Stimulated activated memory B cell treated with anti-CD40 and anti-IgM and Interleukin-4, amounts not matched to agents 10 μg/mL and 1 μg/mL and 100 μg/mL, for 72 hours (primary cell): ENCODE data around the gene CCR4.
"Not testable (repeated sequence)": the region's sequence is repeated elsewhere in the genome, so short reads cannot be mapped to it uniquely, and the experiment has no call there.

Experiments
- ATAC-seq: fragments of 150-1000 bp; cut with Tn5 transposase; 2 replicates; pipeline ENCODE4 v1.10.0; 2021
- H3K27ac Mint-ChIP-seq: one replicate; pipeline ENCODE4 v1.8.0; 2022; ENCODE audit warnings: mild to moderate bottlenecking, mixed read lengths
- H3K27me3 Mint-ChIP-seq: one replicate; pipeline ENCODE4 v1.8.0; 2022; ENCODE audit warnings: mixed read lengths
- H3K36me3 Mint-ChIP-seq: one replicate; pipeline ENCODE4 v1.8.0; 2022; ENCODE audit warnings: mixed read lengths
- H3K4me1 Mint-ChIP-seq: one replicate; pipeline ENCODE4 v1.8.0; 2022; ENCODE audit warnings: mixed read lengths
- H3K4me3 Mint-ChIP-seq: one replicate; pipeline ENCODE4 v1.8.0; 2022; ENCODE audit warnings: mild to moderate bottlenecking, moderate library complexity, mixed read lengths
- H3K9me3 Mint-ChIP-seq: one replicate; pipeline ENCODE4 v1.8.0; 2022; ENCODE audit warnings: mixed read lengths

The CCR4 gene

GRCh38 chr3:32965617-32966213 is 14.3 kb downstream of the CCR4 start:
- not testable (repeated sequence) for H3K4me3 Mint-ChIP-seq, H3K4me1 Mint-ChIP-seq, ATAC-seq, H3K27me3 Mint-ChIP-seq, H3K27ac Mint-ChIP-seq
- Mint-ChIP-seq H3K36me3 (peaks cover 19% of the 10 kb centered on the region), H3K9me3 (peaks cover 17% of the 10 kb centered on the region)

GRCh38 chr3:32966627-32967026 is 15.2 kb downstream of the CCR4 start:
- peaks cover 17% of the 10 kb centered on the region for H3K9me3 Mint-ChIP-seq
- ATAC-seq: not testable (repeated sequence)
- peaks cover 19% of the 10 kb centered on the region for H3K36me3 Mint-ChIP-seq

GRCh38 chr3:32968166-32968919 is 16.9 kb downstream of the CCR4 start:
- no peaks in the 10 kb centered on the region for H3K27me3 Mint-ChIP-seq
- H3K27ac Mint-ChIP-seq: no peak overlapping the region
- ATAC-seq: no peak
- H3K36me3 Mint-ChIP-seq: peaks cover 19% of the 10 kb centered on the region
- no peak overlapping the region for H3K4me3 Mint-ChIP-seq
- no peaks in the 10 kb centered on the region for H3K4me1 Mint-ChIP-seq
- H3K9me3 Mint-ChIP-seq: peaks cover 17% of the 10 kb centered on the region

More at GRCh38 chr3:32966627-32967026, 15.2 kb downstream of the CCR4 start:
- H3K4me1 Mint-ChIP-seq, H3K27ac Mint-ChIP-seq, H3K27me3 Mint-ChIP-seq, H3K4me3 Mint-ChIP-seq: not testable (repeated sequence)

DNA sequence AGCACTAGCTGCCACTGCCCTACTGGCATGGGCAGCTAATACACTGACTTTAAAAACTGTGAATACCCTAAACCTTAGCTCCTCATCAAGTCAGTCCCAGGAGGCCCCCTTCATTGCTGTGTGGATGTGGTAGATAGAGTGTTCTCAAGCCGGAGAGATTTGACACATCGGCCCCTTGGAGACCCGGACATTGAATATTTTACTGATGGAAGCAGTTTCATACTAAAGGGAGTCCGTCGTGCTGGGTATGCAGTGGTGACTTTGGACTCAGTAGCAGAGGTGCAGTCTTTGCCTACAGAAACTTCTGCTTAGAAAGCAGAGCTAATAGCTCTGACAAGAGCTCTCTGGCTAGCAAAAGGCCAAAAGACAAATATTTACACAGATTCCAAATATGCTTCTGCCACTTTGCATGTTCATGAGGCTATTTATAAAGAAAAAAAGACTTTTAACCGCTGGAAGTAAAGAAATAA is 17.5 kb downstream of the CCR4 start:
- Mint-ChIP-seq H3K9me3 (peaks cover 17% of the 10 kb centered on the region), H3K36me3 (peaks cover 19% of the 10 kb centered on the region), H3K27ac (no peak overlapping the region), H3K4me3 (no peak overlapping the region), H3K4me1 (peaks cover 5% of the 10 kb centered on the region), H3K27me3 (no peaks in the 10 kb centered on the region)
- ATAC-seq: no peak

DNA sequence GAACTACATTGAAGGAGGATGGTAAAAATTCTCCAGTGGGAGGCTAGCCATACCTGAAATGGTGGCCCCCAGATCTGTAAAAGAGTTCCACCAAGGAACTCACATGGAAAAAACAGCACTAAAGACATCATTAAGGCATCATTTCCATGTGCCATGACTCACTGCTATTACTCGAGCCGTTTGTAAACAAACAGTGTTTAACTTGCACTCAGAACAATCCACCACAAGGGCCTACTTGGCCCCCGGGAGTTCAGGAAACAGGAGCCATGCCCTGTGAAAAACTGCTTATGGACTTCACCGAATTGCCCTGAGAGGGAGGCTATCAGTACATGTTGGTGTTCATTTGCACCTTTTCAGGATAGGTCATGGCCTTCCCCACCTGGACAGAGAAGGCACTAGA is 18.2 kb downstream of the CCR4 start:
- H3K27me3 Mint-ChIP-seq: no peaks in the 10 kb centered on the region
- ATAC-seq: no peak
- no peak overlapping the region for H3K4me3 Mint-ChIP-seq
- H3K4me1 Mint-ChIP-seq: peaks cover 5% of the 10 kb centered on the region
- H3K27ac Mint-ChIP-seq: no peak overlapping the region
- peaks cover 19% of the 10 kb centered on the region for H3K36me3 Mint-ChIP-seq
- peaks cover 17% of the 10 kb centered on the region for H3K9me3 Mint-ChIP-seq

GRCh38 chr3:32971291-32971690 is 19.8 kb downstream of the CCR4 start:
- H3K9me3 Mint-ChIP-seq, H3K36me3 Mint-ChIP-seq, H3K4me3 Mint-ChIP-seq, H3K27me3 Mint-ChIP-seq, ATAC-seq, H3K27ac Mint-ChIP-seq: not testable (repeated sequence)
- H3K4me1 Mint-ChIP-seq: peaks cover 17% of the 10 kb centered on the region

GRCh38 chr3:32972482-32973146 is 21.2 kb downstream of the CCR4 start:
- no peak overlapping the region for H3K27ac Mint-ChIP-seq
- no peak for ATAC-seq
- no peaks in the 10 kb centered on the region for H3K9me3 Mint-ChIP-seq
- H3K4me1 Mint-ChIP-seq: peaks cover 19% of the 10 kb centered on the region
- no peaks in the 10 kb centered on the region for H3K36me3 Mint-ChIP-seq
- H3K27me3 Mint-ChIP-seq: no peaks in the 10 kb centered on the region
- H3K4me3 Mint-ChIP-seq: no peak overlapping the region

DNA sequence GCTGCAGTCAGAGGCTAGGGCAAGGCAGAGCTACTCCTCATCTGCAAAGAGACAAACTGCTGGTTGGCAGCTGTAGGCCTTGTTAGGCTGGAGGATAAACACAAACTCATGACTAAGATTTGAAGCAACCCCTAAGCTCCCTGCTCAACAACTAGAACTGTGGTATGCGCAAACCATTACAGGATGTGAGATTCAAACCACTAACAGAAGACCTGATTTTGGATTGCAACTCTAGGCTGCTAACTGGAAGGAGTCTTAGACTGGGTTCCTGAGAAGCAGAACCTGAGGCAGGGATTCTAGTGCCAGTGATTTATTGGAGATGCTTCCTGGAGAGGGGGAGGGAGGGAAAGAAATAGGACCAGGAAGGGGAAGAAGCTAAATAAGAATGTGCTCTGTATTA is 22.5 kb downstream of the CCR4 start:
- Mint-ChIP-seq H3K36me3 (no peaks in the 10 kb centered on the region), H3K27ac (no peak overlapping the region)

DNA sequence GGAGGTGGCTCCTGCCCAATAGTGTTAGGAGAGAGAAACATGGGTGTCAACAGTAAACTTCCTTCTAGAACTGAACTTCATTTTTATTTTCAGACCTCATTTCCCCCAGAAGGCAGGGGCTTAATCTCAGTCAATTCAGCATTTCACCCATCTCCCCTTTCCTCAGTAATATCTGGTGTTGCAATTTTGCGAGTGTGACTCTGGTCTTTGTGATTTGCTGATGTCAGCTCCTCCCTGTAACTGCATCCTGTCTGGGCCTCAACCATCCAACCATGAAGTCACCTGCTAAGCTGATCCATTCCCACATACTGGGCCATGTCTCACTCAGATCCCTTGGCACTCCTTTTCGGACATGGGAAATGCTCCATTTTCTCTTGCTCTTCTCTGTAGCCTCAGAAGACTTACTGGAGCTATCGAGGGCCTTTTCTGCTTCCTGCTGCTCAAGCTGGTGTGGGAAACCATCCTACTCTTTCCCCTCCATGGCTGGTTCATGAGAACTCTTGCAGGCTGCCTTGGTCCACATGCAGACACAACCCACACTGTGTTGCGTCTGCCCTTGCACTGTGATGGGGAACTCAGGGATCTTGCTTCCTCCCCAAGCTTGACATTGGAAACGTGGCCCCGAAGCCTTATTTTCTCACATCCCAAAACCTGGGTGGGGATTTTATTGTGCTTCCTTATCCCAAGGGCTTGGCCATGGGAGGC is 24.6 kb downstream of the CCR4 start:
- Mint-ChIP-seq H3K27me3 (no peaks in the 10 kb centered on the region), H3K9me3 (no peaks in the 10 kb centered on the region), H3K36me3 (no peaks in the 10 kb centered on the region), H3K27ac (peak overlapping the region; percentile 25), H3K4me3 (no peak overlapping the region), H3K4me1 (peaks cover 19% of the 10 kb centered on the region)
- no peak for ATAC-seq

More for the DNA sequence above, 22.5 kb downstream of the CCR4 start:
- Mint-ChIP-seq H3K4me3 (no peak overlapping the region), H3K27me3 (no peaks in the 10 kb centered on the region), H3K9me3 (no peaks in the 10 kb centered on the region), H3K4me1 (peaks cover 19% of the 10 kb centered on the region)
- ATAC-seq: peak; percentile 54

DNA sequence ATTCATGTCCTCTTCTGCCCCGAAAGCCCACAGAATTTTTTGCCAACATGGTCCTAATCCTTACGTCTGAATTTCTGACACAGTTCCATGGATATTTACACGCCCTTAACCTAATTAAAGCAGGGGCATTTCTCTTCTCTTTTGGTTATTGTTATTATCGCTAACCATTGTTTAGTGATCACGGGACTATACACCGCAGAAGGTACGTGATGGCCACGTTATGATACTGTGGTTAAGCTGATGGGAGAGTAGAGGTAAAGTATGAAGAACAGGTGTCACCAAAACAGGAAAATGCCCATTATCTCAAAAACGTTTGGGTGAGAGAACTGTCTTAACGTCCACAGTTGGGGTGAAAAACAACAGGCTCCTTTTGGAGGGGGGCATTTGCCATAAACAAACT is 26.4 kb downstream of the CCR4 start:
- Mint-ChIP-seq H3K27ac (no peak overlapping the region), H3K4me1 (peaks cover 19% of the 10 kb centered on the region), H3K4me3 (no peak overlapping the region), H3K36me3 (no peaks in the 10 kb centered on the region), H3K9me3 (no peaks in the 10 kb centered on the region), H3K27me3 (no peaks in the 10 kb centered on the region)
- ATAC-seq: no peak

GRCh38 chr3:32978331-32978730 is 26.9 kb downstream of the CCR4 start:
- no peak overlapping the region for H3K4me3 Mint-ChIP-seq
- peaks cover 19% of the 10 kb centered on the region for H3K4me1 Mint-ChIP-seq
- H3K36me3 Mint-ChIP-seq: no peaks in the 10 kb centered on the region
- ATAC-seq: no peak
- H3K27ac Mint-ChIP-seq: no peak overlapping the region
- peaks cover 3% of the 10 kb centered on the region for H3K9me3 Mint-ChIP-seq
- no peaks in the 10 kb centered on the region for H3K27me3 Mint-ChIP-seq

DNA sequence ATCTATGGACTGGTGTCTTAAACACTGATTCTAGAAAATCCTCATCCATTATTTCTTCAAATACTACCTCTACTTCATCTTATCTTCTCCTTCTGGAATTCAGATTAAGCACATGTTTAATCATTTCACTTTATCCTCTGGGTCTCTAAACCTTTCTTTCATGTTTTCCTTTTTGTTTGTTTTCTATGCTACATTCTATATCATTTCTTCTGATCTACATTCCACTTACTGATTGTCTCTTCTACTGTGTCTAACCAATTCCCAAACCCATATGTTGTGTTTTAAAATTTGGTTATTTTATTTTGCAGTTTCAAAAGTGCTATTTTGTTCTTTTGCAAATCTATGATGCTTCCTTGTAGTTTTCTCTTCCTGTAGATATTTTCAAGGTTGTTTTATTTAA is 31.7 kb downstream of the CCR4 start:
- Mint-ChIP-seq H3K27ac (no peak overlapping the region), H3K36me3 (peaks cover 11% of the 10 kb centered on the region), H3K27me3 (no peaks in the 10 kb centered on the region), H3K4me3 (no peak overlapping the region), H3K9me3 (peaks cover 3% of the 10 kb centered on the region), H3K4me1 (no peaks in the 10 kb centered on the region)
- ATAC-seq: no peak

- H3K36me3 Mint-ChIP-seq: peaks cover 11% of the 10 kb centered on the region
- ATAC-seq, H3K9me3 Mint-ChIP-seq, H3K27me3 Mint-ChIP-seq, H3K4me3 Mint-ChIP-seq, H3K27ac Mint-ChIP-seq, H3K4me1 Mint-ChIP-seq: not testable (repeated sequence)
Observed at GRCh38 chr3:32984918-32985317, 33.5 kb downstream of the CCR4 start.

DNA sequence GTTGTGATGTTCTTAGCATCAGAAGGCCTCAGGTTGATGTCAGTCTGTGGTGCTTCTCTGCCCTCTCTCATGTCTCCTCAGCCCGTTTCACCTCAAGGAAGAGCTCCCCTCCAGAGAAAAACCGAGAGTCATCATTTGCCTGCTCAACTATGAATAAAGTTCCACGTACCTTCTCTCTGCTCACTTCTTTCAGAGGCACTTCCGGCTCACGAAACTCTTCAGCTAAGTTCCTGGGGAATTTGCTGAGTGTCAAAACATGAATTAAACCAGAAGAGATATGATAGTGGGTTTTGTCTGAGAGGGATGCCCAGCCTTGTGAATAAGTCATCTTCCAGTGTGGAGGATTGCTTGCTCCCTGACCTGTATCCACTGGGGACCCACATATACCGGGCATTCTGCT is 37.7 kb downstream of the CCR4 start:
- H3K4me3 Mint-ChIP-seq: no peak overlapping the region

GRCh38 chr3:32990116-32990515 is 38.7 kb downstream of the CCR4 start:
- H3K36me3 Mint-ChIP-seq: peaks cover 17% of the 10 kb centered on the region
- no peaks in the 10 kb centered on the region for H3K9me3 Mint-ChIP-seq
- H3K27ac Mint-ChIP-seq: peak overlapping the region; percentile 7
- peaks cover 21% of the 10 kb centered on the region for H3K4me1 Mint-ChIP-seq
- H3K27me3 Mint-ChIP-seq: no peaks in the 10 kb centered on the region
- no peak overlapping the region for H3K4me3 Mint-ChIP-seq
- ATAC-seq: no peak

More for the DNA sequence above, 37.7 kb downstream of the CCR4 start:
- no peaks in the 10 kb centered on the region for H3K27me3 Mint-ChIP-seq
- H3K27ac Mint-ChIP-seq: peak overlapping the region; percentile 58
- peaks cover 13% of the 10 kb centered on the region for H3K36me3 Mint-ChIP-seq
- no peak for ATAC-seq
- no peaks in the 10 kb centered on the region for H3K9me3 Mint-ChIP-seq
- H3K4me1 Mint-ChIP-seq: peaks cover 20% of the 10 kb centered on the region
